Lung (tissue), 12 donors: ENCODE data around the gene EPS15. TPM values are rescaled to one million over a fixed set of nuclear protein-coding genes. Genes with fewer than 3 reads are reported as not detected.
A peak's percentile ranks its signal among the peaks of the same experiment; 100 is the strongest.

Experiments used
- ATAC-seq: fragments of 200-7000 bp; cut with Tn5 transposase; one replicate; pipeline ENCODE4 v1.9.1; 2020; ENCODE audit warnings: moderate number of reproducible peaks; ENCODE audit not compliant: insufficient read depth, low FRiP score
- DNase-seq, 3 donors: peaks; one replicate each; pipeline ENCODE4 v3.0.0-alpha.2; 2013 to 2017
- H3K27ac ChIP-seq, 2 donors: one replicate each; pipeline ENCODE4 v1.5.1; 2013; ENCODE audit warnings: mild to moderate bottlenecking in 2 of 2, moderate library complexity in 2 of 2, control low read depth in 1 of 2, inconsistent platforms in 1 of 2, low read depth in 1 of 2, low read length in 1 of 2
- H3K27me3 ChIP-seq, 3 donors: one replicate each; pipeline ENCODE4 v1.5.1; 2013; ENCODE audit warnings: low read length in 2 of 3; ENCODE audit not compliant: control insufficient read depth in 3 of 3, insufficient read depth in 3 of 3
- H3K36me3 ChIP-seq, 4 donors: one replicate each; pipeline ENCODE4 v1.5.1; 2013; ENCODE audit warnings: low read length in 4 of 4, mild to moderate bottlenecking in 1 of 4, moderate library complexity in 1 of 4; ENCODE audit not compliant: control insufficient read depth in 4 of 4, insufficient read depth in 4 of 4
- H3K4me1 ChIP-seq, 5 donors: one replicate each; pipeline ENCODE4 v1.5.1; 2013; ENCODE audit warnings: low read length in 5 of 5, mild to moderate bottlenecking in 2 of 5, moderate library complexity in 1 of 5; ENCODE audit not compliant: control insufficient read depth in 5 of 5, insufficient read depth in 5 of 5
- H3K4me3 ChIP-seq: one replicate; pipeline ENCODE4 v1.5.1; 2013; ENCODE audit warnings: mild to moderate bottlenecking, control low read depth, moderate library complexity
- H3K9ac ChIP-seq, 2 donors: one replicate each; pipeline ENCODE4 v1.5.1; 2013; ENCODE audit warnings: low read length in 2 of 2, control low read depth in 1 of 2; ENCODE audit not compliant: insufficient read depth in 1 of 2
- H3K9me3 ChIP-seq, 4 donors: one replicate each; pipeline ENCODE4 v1.5.1; 2013; ENCODE audit warnings: low read length in 3 of 4, mild to moderate bottlenecking in 1 of 4, moderate library complexity in 1 of 4; ENCODE audit not compliant: control insufficient read depth in 4 of 4, insufficient read depth in 3 of 4
- WGBS, 2 donors: extraction: QIAGEN DNeasy Blood & Tissue Kit; methylation state at CpG; one replicate each; pipeline ENCODE4 v1.1.7; 2013; 5-methylcytosine and 5-hydroxymethylcytosine counted together
- polyA plus RNA-seq, 2 donors: library from polyadenylated mRNA; stranded (reverse); fragments of 200-250 nt; gene quantifications; one replicate each; pipeline ENCODE4 v1.2.1, GENCODE V29; 2013
- total RNA-seq, 2 donors: library from RNA; depleted of rRNA in 1 of 2; stranded (reverse); fragments of >200 nt in 1 of 2; gene quantifications; one replicate each; pipeline ENCODE4 v1.2.1, GENCODE V29; 2014 to 2021
- TF ChIP-seq, protein P1 (sequence below): IDR thresholded peaks from 2 replicates; pipeline ENCODE4 v1.5.1; 2012; ENCODE audit warnings: mild to moderate bottlenecking; ENCODE audit errors: control extremely low read depth, extremely low read depth
- donor health status: control.
- donor health status: control.
- donor health status: Bipolar disorder and iron deficiency.
- donor health status: healthy.
- donor health status: DM: yes; HTN: yes; CAD: no.

The EPS15 gene
- total and polyA plus RNA-seq, 4 donors, result 19.2 to 87.2 (median 45.5) TPM

DNA sequence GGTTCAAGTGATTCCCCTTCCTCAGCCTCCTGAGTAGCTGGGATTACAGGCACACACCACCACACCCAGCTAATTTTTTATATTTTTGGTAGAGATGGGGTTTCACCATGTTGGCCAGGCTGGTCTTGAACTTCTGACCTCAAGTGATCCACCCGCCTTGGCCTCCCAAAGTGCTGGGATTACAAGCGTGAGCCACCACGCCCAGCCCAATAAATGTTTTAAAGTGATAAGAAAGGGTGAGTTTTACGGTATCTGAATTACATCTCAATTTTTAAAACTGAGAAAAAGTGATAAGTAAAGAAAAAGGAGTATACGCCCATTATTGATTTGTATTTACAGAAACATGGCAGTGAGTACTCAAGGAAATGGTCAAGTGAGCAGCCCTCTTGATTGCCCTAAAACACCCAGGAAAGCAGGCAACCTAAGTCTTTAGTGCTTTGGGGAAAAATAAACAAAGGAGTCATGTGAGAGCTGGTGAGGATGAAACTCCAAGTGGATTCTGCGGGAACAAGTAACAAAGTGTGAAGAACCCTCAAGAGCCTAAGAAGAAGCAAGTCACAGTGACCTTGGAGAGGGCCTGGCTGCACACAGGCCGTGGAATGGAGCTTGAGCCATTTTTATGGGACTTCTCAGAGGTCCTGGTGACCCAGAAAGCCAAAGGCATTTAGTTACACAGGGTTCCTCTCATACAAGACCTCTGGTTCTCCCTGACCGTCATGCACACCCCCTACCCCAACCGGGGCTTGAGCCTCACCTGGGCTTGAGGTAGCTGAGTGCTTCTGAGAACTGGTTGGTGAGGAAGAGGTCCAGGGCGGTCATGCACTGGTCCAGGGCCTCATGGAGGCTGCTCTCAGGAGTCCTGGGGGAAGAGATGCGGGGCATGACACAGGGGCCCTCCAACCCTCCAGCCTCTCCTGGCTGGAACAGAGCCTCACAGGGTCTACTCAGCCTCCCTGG is 197.8 kb downstream of the EPS15 start:
- H3K36me3 ChIP-seq, result no peaks in the 10 kb centered on the region
- H3K4me1 ChIP-seq, result peaks cover 0 to 7% (median 0%) of the 10 kb centered on the region in 5 donors
- no peak overlapping the region for H3K9ac ChIP-seq
- H3K4me3 ChIP-seq, result no peak overlapping the region
- no peaks in the 10 kb centered on the region for H3K9me3 ChIP-seq
- ATAC-seq (peak; percentile 49), DNase-seq (no peak)
- TF ChIP-seq, protein P1, sequence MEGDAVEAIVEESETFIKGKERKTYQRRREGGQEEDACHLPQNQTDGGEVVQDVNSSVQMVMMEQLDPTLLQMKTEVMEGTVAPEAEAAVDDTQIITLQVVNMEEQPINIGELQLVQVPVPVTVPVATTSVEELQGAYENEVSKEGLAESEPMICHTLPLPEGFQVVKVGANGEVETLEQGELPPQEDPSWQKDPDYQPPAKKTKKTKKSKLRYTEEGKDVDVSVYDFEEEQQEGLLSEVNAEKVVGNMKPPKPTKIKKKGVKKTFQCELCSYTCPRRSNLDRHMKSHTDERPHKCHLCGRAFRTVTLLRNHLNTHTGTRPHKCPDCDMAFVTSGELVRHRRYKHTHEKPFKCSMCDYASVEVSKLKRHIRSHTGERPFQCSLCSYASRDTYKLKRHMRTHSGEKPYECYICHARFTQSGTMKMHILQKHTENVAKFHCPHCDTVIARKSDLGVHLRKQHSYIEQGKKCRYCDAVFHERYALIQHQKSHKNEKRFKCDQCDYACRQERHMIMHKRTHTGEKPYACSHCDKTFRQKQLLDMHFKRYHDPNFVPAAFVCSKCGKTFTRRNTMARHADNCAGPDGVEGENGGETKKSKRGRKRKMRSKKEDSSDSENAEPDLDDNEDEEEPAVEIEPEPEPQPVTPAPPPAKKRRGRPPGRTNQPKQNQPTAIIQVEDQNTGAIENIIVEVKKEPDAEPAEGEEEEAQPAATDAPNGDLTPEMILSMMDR, result no peak
- WGBS, 2 donors, result 78 to 91% methylated on average over 11 of the region's 11 CpGs
- H3K27ac ChIP-seq, result peak overlapping the region in 1 of 2 donors; percentile 46
- no peaks in the 10 kb centered on the region for H3K27me3 ChIP-seq

DNA sequence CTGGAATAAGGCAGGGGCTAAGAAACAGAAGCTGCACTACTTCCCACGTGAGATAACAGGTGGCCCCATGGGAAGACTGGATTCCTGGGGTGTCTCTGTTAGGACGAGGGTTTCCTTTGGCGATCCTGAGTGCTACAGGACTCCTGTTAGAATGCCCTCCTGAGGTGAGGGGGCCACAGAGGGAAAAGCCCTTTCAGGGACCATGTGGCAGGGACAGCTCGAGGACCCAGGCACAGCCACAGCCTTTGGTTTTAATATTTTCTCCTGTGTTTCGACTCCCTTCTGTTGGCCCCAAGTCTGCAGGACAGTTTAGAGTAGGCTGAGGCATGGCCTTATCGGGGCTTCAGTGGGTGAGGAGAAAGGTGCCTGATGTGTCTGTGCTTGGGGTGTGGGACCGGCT is 201.3 kb downstream of the EPS15 start:
- Histone ChIP-seq H3K36me3 (no peaks in the 10 kb centered on the region), H3K27ac (no peak overlapping the region), H3K27me3 (no peaks in the 10 kb centered on the region), H3K4me1 (peaks cover 0 to 19% (median 3%) of the 10 kb centered on the region in 5 donors), H3K9me3 (no peaks in the 10 kb centered on the region), H3K4me3 (no peak overlapping the region), H3K9ac (no peak overlapping the region)
- no peak for DNase-seq
- TF ChIP-seq, protein P1, result no peak
- 94 to 95% methylated on average over 7 of the region's 7 CpGs for WGBS, 2 donors
- no peak for ATAC-seq

GRCh38 chr1:51316846-51317120 is 202.3 kb downstream of the EPS15 start:
- Histone ChIP-seq H3K9ac (no peak overlapping the region), H3K27me3 (no peaks in the 10 kb centered on the region), H3K4me1 (peaks cover 0 to 19% (median 3%) of the 10 kb centered on the region in 5 donors), H3K36me3 (no peaks in the 10 kb centered on the region), H3K4me3 (no peak overlapping the region), H3K27ac (no peak overlapping the region), H3K9me3 (no peaks in the 10 kb centered on the region)
- DNase-seq, result peak in 1 of 3 donors; percentile 58
- 76 to 79% methylated on average over 4 of the region's 4 CpGs for WGBS, 2 donors
- no peak for ATAC-seq
- TF ChIP-seq, protein P1, result no peak
